Coronary artery (tissue), 2 donors: Measurements from ENCODE around the gene QKI.

Source experiments
- DNase-seq: peaks from one replicate; pipeline ENCODE4 v3.0.0-alpha.2; 2017; ENCODE audit warnings: low spot score
- H3K27ac ChIP-seq, 2 donors: fragments of 200-600 bp; sonication (generic); one replicate each; pipeline ENCODE4 v1.5.1; 2016 to 2019
- H3K4me3 ChIP-seq: fragments of 200-600 bp; sonication (generic); 2 replicates; pipeline ENCODE4 v1.5.1; 2016; ENCODE audit warnings: mild to moderate bottlenecking, moderate library complexity
- CTCF ChIP-seq: fragments of 200-600 bp; sonication (generic); IDR thresholded peaks from one replicate; pipeline ENCODE4 v1.5.1; 2019; ENCODE audit warnings: antibody characterized with exemption

Gene QKI

GRCh38 chr6:163419413-163420288 is 5.1 kb downstream of the QKI start:
- Histone ChIP-seq H3K4me3 (peak overlapping the region; percentile 63), H3K27ac (peak overlapping the region; percentile 72 to 77)
- TF ChIP-seq CTCF, result no peak
- DNase-seq, result no peak

DNA sequence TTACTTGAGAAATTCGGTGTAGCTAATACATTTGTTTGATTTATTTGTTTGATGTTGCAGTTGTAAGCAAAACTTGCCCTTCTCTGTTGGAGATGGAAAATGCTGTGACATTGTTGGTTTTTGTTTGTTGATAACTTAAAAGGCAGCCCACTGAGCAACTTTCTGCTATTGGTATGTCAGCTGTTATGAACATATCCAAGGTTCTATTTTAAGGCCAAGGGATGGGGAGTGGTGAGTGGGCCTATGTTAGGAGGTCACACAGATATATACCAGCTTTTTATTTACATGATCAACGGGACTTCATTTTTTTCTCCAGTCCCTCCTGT is 5.7 kb downstream of the QKI start:
- no peak for DNase-seq
- TF ChIP-seq CTCF, result no peak
- Histone ChIP-seq H3K27ac (peak overlapping the region; percentile 72 to 73), H3K4me3 (peak overlapping the region; percentile 48)

GRCh38 chr6:163422550-163422949 is 8.0 kb downstream of the QKI start:
- DNase-seq, result no peak
- TF ChIP-seq CTCF, result no peak
- Histone ChIP-seq H3K4me3 (no peak overlapping the region), H3K27ac (no peak overlapping the region)

DNA sequence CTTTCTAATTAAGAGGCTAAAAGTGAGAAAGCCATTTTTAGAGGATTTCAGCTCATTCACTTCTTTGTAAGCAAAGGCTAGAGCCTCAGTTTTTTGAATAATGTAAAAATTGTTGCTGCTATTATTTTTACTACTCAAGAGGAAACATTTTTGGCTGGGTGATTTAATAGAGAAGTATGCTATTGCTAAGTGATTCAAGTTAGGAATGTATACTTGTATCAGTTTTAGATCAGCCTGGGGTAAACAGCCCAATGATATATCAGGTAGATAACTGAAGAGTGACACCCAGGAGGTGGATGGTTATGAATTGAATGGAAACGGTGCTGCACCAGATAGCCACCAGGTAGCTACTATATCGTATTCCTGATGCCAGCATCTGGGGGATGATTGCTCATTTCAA is 9.2 kb downstream of the QKI start:
- no peak overlapping the region for H3K27ac ChIP-seq
- no peak overlapping the region for H3K4me3 ChIP-seq
- no peak for TF ChIP-seq CTCF
- DNase-seq, result no peak

DNA sequence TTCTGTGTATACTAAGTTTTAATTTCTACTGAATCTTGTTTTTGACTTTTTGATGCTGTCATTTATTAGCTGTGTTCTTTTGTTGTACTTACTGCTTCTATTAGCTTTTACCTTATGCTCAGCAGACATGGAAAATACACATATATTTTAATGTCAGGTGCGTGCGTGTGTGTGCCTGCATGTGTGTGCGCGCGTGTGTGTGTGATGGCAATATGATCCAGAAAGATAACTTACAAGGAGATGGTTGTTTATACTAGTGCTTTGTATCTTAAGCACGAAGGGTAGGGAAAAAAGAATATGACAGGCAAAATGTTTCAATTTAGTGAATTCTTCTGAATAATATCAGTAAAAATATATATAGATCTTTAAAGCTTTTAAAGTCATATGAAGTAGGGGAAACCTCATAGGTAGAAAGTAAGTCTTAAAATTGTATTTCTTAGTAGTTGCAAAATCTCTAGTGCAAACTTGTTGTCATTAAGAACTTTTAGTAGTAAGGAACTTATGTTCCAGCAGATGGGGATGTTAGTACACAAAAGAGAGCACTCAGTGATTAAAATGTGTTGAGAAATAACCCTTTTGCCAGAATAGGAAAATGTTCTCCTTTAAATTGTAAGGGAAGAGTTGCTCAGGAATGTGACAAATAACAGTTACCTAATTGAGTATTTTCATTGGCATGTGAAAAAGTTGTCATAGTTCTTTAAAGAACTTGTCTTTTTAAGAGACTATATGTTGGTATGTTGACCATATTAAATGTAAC is 13.2 kb downstream of the QKI start:
- Histone ChIP-seq H3K4me3 (no peak overlapping the region), H3K27ac (no peak overlapping the region)
- peak; percentile 13 for TF ChIP-seq CTCF
- DNase-seq, result no peak

GRCh38 chr6:163428373-163428772 is 13.9 kb downstream of the QKI start:
- Histone ChIP-seq H3K27ac (no peak overlapping the region), H3K4me3 (no peak overlapping the region)
- no peak for DNase-seq
- no peak for TF ChIP-seq CTCF
